GM20431 (cell line): Measurements from ENCODE around the gene TUBA8.
"Not testable (repeated sequence)": the region's sequence is repeated elsewhere in the genome, so short reads cannot be mapped to it uniquely, and the experiment has no call there.

Experiments
- in situ Hi-C: fragments of 300-500 bp; cut with MseI, MboI; formaldehyde crosslinking; loops from one replicate; pipeline ENCODE4 v1.15.0; 2020; ENCODE audit warnings: low sequenced_read_pairs; ENCODE audit not compliant: unreplicated experiment

Gene TUBA8

DNA sequence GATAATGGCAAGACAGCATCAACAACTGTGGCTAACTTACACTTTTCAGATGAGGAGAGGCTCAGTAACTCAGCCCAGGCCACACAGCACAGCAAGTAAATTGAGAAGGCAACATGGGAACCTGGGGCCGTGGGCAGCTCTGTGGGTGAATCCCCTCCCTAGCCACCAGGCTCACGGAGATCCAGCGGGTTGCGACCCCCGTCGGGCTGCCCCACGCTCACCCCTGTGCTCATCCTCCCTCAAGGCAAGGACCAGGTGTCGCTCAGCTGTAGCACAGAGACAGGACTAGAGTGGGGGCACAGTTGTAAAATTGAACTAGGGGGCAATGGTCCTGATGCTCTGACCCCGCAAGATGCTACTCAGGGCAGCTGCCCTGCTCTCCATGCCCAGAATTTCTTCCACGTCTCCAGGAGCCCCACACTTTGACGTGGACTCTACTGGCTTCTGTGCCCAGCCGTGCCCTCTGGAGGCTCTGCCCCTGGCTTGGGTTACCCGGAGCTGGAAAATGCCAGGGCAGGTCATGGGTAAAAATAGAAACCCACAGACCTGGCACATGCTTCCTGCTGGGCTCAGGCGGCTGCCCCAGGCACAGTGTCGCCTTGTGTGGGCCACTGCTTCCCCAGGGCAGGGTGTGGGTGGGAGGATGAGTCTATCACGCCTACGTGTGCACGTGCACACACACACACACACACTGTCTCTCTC is 9.0 kb downstream of the TUBA8 start:
- in situ Hi-C loops: no loop called here

- in situ Hi-C loops: no loop called here
Observed at GRCh38 chr22:18120857-18121256, 10.2 kb downstream of the TUBA8 start.

DNA sequence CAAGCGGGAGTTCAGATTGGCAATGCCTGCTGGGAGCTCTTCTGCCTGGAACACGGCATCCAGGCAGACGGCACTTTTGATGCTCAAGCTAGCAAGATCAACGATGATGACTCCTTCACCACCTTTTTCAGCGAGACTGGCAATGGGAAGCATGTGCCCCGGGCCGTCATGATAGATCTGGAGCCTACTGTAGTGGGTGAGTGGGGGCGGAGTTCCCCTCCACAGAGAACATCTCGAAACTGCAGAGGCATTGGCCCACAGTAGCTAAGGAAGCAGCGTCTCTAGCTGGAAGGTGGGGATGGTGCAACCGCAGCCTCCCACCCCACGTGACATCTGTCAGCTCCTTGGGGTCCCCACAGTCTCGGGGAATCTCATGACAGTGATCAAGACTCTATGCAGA is 10.9 kb downstream of the TUBA8 start:
- in situ Hi-C loops: no loop called here

DNA sequence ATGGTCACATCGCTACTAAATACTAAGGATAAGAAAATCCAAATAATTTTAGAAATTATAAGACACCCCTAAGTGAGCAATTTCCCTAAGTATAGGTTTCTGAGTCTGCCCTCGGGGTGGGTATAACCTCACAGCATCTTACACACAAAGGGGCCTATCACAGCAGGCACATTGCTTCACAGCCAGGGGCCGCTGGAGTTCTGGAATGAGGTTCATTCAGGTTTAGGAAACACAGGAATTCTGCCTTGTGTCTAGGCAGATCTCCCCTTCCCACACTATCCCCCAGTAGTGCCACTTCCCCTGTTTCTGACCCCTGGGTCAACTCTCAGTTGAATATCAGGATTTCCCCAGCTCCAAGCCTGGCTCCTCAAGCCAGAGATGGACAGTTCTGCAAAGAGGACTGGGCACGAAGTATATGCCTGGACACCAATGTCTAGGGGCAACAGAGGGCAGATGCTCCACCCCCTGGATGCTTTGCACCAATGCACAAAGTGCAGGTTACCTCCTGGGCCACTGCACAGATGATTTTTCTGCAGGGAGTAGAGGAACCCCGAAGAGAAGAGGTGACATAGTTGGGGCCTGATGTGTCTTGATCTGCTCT is 11.4 kb downstream of the TUBA8 start:
- in situ Hi-C loops: no loop called here

DNA sequence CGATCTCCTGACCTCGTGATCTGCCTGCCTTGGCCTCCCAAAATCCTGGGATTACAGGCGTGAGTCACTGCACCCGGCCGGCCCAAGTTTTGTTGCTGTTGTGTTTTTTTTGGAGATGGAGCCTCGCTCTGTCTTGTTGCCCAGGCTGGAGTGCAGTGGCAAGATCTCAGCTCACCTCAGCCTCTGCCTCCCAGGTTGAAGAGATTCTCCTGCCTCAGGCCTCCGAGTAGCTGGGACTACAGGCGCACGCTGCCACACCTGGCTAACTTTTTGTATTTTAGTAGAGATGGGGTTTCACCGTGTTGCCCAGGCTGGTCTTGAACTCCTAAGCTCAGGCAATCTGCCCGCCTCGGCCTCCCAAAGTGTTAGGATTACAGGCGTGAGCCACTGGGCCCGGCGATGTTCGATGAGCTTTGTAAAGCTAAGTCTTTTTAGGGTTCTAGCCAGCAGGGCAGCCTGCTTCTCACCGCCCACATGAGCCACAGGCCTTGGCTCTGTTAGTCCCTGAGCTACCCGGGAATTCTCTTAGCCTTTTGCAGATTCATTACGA is 12.9 kb downstream of the TUBA8 start:
- in situ Hi-C loops: not testable (repeated sequence)

GRCh38 chr22:18126606-18127005 is 16.0 kb downstream of the TUBA8 start:
- in situ Hi-C loops: no loop called here

- in situ Hi-C loops: no loop called here
Observed at GRCh38 chr22:18130018-18130417, 19.4 kb downstream of the TUBA8 start.

DNA sequence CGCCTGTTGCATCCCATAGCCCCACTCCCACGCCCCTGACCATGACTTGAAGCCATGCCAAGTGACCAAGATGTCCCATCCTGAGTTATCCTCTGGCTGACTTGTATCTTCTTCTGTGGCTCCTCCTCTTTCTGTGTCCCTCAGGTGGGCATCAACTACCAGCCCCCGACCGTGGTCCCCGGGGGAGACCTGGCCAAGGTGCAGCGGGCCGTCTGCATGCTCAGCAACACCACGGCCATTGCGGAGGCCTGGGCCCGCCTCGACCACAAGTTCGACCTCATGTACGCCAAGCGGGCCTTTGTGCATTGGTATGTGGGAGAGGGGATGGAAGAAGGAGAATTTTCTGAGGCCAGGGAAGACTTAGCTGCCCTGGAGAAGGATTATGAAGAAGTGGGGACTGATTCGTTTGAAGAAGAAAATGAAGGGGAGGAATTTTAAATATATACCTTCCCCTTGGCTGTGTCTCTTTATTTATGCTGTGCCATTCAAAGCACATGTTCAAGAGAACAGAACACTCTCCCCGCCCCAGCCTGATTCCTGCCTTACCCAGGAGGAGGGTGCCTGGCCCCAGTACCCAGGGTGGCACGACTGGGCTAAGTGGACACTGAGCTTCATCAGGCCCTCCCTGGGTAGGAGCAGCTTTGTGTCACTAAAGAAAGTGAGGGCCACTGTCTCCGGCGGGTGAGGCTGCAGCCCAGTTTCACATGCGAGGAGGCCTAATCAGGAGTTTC is 20.3 kb downstream of the TUBA8 start:
- in situ Hi-C loops: no loop called here

DNA sequence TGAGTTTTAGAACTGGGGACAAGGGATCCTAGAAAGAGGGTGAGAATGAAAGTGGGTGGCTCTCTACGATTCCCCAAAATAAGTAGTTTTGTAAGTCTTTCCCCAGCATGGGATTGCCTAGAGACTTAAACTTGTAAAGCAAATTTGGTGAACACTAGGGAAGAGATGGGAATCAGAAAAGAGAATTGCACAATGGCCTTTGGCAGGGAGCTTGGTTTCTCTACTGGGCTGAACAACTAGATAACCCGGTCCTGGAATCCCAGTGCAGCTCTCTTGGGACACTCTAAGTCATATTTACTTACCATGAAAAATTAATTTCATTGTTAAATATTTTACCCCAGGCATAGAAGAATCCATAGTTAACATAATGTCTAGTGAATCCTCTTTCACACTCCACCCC is 22.8 kb downstream of the TUBA8 start:
- in situ Hi-C loops: no loop called here

GRCh38 chr22:18136563-18137320 is 26.1 kb downstream of the TUBA8 start:
- in situ Hi-C loops: no loop called here

GRCh38 chr22:18141004-18141403 is 30.4 kb downstream of the TUBA8 start:
- in situ Hi-C loops: not testable (repeated sequence)

- in situ Hi-C loops: no loop called here
Observed at GRCh38 chr22:18144105-18144504, 33.5 kb downstream of the TUBA8 start.

DNA sequence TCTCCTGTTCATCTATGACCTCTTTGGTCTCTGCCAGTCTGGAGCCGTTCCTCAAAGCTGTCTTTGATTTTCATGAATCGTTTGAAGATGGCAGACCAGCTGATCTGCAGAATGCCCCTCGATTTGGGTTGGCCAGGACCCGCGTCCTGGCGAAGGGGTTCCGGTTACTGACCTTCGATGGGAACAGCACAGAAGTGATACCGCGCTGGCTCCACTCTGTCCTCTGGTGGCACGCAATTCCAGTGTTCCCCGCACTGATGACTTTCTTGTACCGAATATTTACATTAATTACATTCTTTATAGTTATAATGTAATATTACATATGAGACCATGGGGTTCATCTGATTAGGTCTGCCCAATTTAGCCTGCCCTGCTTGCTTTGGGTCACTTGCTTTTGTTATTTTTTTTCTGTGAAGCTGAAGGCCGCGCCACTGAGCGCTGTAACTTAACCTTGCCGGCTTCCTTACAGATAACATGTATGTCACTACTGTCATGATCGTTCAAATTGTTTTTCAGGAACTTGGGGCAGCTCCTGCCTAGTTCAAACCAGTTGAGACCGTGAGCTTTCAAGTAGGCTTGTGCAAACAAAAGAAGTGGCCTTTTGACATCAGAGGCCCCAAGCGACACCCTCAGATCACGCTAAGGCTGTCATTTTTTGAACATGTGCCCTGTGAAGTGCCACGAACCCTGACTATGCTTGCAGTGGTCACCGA is 35.2 kb downstream of the TUBA8 start:
- in situ Hi-C loops: no loop called here

- in situ Hi-C loops: no loop called here
Observed at GRCh38 chr22:18146389-18146753, 35.8 kb downstream of the TUBA8 start.

DNA sequence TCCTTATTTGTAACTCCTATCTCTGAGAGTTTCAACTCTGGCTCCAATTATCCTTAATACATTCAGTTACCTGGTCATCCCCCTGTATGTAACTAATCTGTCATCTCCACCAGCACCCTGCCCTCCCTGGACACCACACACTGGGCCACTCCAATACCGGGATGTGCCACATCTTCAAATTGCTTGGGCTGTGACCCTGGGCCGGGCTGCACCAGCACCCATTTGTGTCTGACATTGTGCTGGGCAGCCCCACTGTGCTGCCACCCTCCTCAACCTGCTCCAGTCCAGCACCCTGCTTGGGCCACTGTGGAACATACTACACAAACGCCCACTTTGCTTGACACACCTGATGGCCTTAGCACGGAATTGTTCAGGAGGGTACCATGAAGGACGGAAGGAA is 37.2 kb downstream of the TUBA8 start:
- in situ Hi-C loops: no loop called here

GRCh38 chr22:18148293-18148965 is 37.8 kb downstream of the TUBA8 start:
- in situ Hi-C loops: no loop called here

GRCh38 chr22:18152519-18152918 is 41.9 kb downstream of the TUBA8 start:
- in situ Hi-C loops: no loop called here

DNA sequence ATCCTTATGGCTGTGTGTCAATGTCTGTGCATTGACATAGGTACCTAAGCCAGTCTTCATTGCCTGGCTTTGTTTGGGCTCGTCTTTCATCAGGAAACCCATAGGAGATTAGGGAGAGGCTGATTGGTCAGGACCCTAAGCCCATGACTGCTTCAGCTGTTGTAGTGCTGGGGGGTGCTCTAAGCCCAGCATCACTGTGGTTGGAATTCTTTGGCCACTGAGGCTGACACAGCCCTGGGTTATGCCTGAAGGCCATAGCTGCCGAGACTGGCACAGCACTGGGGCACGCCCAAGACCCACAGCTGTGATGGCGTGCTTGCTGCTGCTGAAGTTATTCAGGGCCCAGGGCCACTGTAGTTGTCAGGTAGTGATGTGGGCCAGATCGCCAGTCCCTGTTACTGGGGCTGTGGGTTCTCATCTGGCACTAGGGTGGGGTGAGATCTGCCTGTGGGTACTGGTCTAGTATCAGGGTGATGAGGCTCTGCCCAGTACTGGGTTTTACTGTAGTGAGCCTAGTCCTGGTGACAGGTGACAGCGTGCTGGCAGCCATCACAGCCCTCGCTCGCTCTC is 44.3 kb downstream of the TUBA8 start:
- in situ Hi-C loops: no loop called here

- in situ Hi-C loops: not testable (repeated sequence)
Observed at GRCh38 chr22:18155546-18155945, 44.9 kb downstream of the TUBA8 start.
